ENCODE results near the gene ANO10. TPM values are rescaled to one million over a fixed set of nuclear protein-coding genes. Genes with fewer than 3 reads are reported as not detected.

The ANO10 gene
- total and polyA plus RNA-seq, 2 donors (not counting 1 experiment from before 2014, with no cell fraction given) = 1.9 to 10.6 TPM

DNA sequence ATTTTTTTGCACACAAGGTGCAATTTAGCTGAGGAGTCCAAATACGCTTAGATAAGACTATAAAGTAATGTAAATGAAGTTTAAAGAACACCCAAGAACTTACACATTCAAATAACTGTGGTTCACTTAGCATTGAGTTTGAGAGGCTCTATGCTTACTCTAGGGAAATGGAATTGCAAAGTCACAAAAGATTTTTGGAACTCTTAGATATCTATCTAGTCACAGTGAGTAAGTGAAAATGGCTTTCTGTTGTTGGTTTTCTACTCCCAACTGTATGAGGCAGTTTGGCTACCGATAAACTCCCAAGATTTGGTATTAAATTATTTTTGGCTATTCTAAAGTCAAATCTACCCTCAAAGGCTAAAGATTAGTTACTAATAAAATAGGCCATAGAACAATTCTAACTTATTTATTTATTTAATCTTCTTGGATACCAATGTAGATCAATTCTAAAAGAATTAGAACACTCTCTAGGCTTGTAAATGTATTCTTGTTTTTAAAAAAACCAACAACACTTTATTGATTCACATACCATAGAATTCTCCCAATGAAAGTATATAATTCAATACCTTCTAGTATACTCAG is 170.0 kb downstream of the ANO10 start:
- DNase-seq (no peak), ATAC-seq (ENCODE audit: low read depth) (no peak)
- Histone ChIP-seq H3K4me3 (ENCODE audit: control extremely low read depth in 1 of 5, extremely low read depth in 1 of 5, insufficient read depth in 1 of 5, low read depth in 2 of 5, low read length in 4 of 5) (no peak overlapping the region), H3K4me2 (replicated peaks; ENCODE audit: low read depth, low read length, poor library complexity, severe bottlenecking) (no peak overlapping the region), H3K9ac (ENCODE audit: low read length) (no peak overlapping the region), H4K20me1 (ENCODE audit: control insufficient read depth, insufficient read depth, low read length, poor library complexity, severe bottlenecking) (no peaks in the 10 kb centered on the region), H3K9me3 (ENCODE audit: control extremely low read depth in 1 of 3, control insufficient read depth in 2 of 3, insufficient read depth in 1 of 3, low read length in 2 of 3) (no peaks in the 10 kb centered on the region), H3K36me3 (replicated peaks in 1 of 2; ENCODE audit: control extremely low read depth in 1 of 2, control insufficient read depth in 1 of 2, extremely low read depth in 1 of 2, insufficient read depth in 2 of 2, low read length in 1 of 2) (no peaks in the 10 kb centered on the region), H3K79me2 (ENCODE audit: control insufficient read depth, insufficient read depth, low read length) (no peaks in the 10 kb centered on the region), H3K27me3 (replicated peaks in 1 of 4; ENCODE audit: control extremely low read depth in 1 of 4, control insufficient read depth in 3 of 4, insufficient read depth in 4 of 4, low read length in 3 of 4) (no peaks in the 10 kb centered on the region), H2AFZ (ENCODE audit: insufficient read depth, low read depth, low read length, poor library complexity, severe bottlenecking) (no peak overlapping the region), H3K27ac (ENCODE audit: low read length in 2 of 2) (no peak overlapping the region), H3K4me1 (ENCODE audit: control insufficient read depth in 2 of 2, insufficient read depth in 2 of 2, low read length in 2 of 2) (no peaks in the 10 kb centered on the region)
- H3K27ac Mint-ChIP-seq = no peak overlapping the region
- H3K4me3 Mint-ChIP-seq = no peak overlapping the region
- ChIA-PET CTCF (no interaction called here), POLR2A (no interaction called here)
- no CpG with 5 or more reads among the region's 2 CpGs for WGBS (ENCODE audit: insufficient coverage)
- no peaks in the 10 kb centered on the region for H3K27me3 Mint-ChIP-seq
- intact Hi-C loops (cut with micrococcal nuclease) = no loop called here
- no peak for TF ChIP-seq EZH2 (IDR thresholded peaks at IDR 0.05; ENCODE audit: borderline replicate concordance, insufficient read depth, low read depth, low read length, poor library complexity, severe bottlenecking)
- TF ChIP-seq, protein P1, sequence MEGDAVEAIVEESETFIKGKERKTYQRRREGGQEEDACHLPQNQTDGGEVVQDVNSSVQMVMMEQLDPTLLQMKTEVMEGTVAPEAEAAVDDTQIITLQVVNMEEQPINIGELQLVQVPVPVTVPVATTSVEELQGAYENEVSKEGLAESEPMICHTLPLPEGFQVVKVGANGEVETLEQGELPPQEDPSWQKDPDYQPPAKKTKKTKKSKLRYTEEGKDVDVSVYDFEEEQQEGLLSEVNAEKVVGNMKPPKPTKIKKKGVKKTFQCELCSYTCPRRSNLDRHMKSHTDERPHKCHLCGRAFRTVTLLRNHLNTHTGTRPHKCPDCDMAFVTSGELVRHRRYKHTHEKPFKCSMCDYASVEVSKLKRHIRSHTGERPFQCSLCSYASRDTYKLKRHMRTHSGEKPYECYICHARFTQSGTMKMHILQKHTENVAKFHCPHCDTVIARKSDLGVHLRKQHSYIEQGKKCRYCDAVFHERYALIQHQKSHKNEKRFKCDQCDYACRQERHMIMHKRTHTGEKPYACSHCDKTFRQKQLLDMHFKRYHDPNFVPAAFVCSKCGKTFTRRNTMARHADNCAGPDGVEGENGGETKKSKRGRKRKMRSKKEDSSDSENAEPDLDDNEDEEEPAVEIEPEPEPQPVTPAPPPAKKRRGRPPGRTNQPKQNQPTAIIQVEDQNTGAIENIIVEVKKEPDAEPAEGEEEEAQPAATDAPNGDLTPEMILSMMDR (IDR thresholded peaks at IDR 0.05) = no peak
- no peaks in the 10 kb centered on the region for H3K4me1 Mint-ChIP-seq
- no peaks in the 10 kb centered on the region for H3K9me3 Mint-ChIP-seq (ENCODE audit: insufficient read depth)

DNA sequence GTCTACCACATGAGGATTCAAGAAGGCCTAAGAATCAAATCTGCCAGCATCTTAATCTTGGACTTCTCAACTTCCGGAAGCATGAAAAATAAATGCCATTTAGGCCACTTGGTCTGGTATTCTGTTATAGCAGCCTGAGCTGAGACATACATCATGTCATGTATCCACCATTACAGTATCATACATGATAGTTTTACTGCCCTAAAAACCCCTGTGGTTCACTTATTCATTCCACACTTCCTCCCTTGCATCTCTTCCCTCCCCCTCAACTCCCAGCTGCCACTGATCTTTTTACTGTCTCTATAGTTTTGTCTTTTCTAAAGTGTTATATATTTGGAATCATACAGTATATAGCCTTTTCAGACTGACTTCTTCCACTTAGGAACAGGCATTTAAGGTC is 173.7 kb downstream of the ANO10 start:
- ATAC-seq (ENCODE audit: low read depth) = no peak

More for the DNA sequence above, 173.7 kb downstream of the ANO10 start:
- ChIA-PET CTCF (interaction anchor here (0.7 kb wide), 1 partner anchor 241 kb away, joined by 4 read pairs; no protein-coding TSS in a partner anchor), POLR2A (no interaction called here)
- Histone ChIP-seq H3K4me2 (replicated peaks; ENCODE audit: low read depth, low read length, poor library complexity, severe bottlenecking) (no peak overlapping the region), H4K20me1 (ENCODE audit: control insufficient read depth, insufficient read depth, low read length, poor library complexity, severe bottlenecking) (no peaks in the 10 kb centered on the region), H3K9me3 (ENCODE audit: control extremely low read depth in 1 of 3, control insufficient read depth in 2 of 3, insufficient read depth in 1 of 3, low read length in 2 of 3) (no peaks in the 10 kb centered on the region), H3K79me2 (ENCODE audit: control insufficient read depth, insufficient read depth, low read length) (no peaks in the 10 kb centered on the region), H3K4me1 (ENCODE audit: control insufficient read depth in 2 of 2, insufficient read depth in 2 of 2, low read length in 2 of 2) (no peaks in the 10 kb centered on the region), H3K4me3 (ENCODE audit: control extremely low read depth in 1 of 5, extremely low read depth in 1 of 5, insufficient read depth in 1 of 5, low read depth in 2 of 5, low read length in 4 of 5) (no peak overlapping the region), H2AFZ (ENCODE audit: insufficient read depth, low read depth, low read length, poor library complexity, severe bottlenecking) (no peak overlapping the region), H3K9ac (ENCODE audit: low read length) (no peak overlapping the region), H3K27ac (ENCODE audit: low read length in 2 of 2) (no peak overlapping the region), H3K27me3 (replicated peaks in 1 of 4; ENCODE audit: control extremely low read depth in 1 of 4, control insufficient read depth in 3 of 4, insufficient read depth in 4 of 4, low read length in 3 of 4) (no peaks in the 10 kb centered on the region), H3K36me3 (replicated peaks in 1 of 2; ENCODE audit: control extremely low read depth in 1 of 2, control insufficient read depth in 1 of 2, extremely low read depth in 1 of 2, insufficient read depth in 2 of 2, low read length in 1 of 2) (no peaks in the 10 kb centered on the region)
- DNase-seq = no peak
- Mint-ChIP-seq H3K27me3 (no peaks in the 10 kb centered on the region), H3K27ac (no peak overlapping the region), H3K4me1 (no peaks in the 10 kb centered on the region), H3K4me3 (no peak overlapping the region), H3K9me3 (ENCODE audit: insufficient read depth) (no peaks in the 10 kb centered on the region)
- intact Hi-C loops (cut with micrococcal nuclease) = no loop called here
- TF ChIP-seq EZH2 (IDR thresholded peaks at IDR 0.05; ENCODE audit: borderline replicate concordance, insufficient read depth, low read depth, low read length, poor library complexity, severe bottlenecking) = no peak
- TF ChIP-seq, protein P1 (IDR thresholded peaks at IDR 0.05) = no peak
- 100% methylated on average over 1 of the region's 1 CpG for WGBS (ENCODE audit: insufficient coverage)

All from B cell (primary cell).